Heart left ventricle (tissue), 16 donors: ENCODE measurements around the gene ESRRG. TPM values are rescaled to one million over a fixed set of nuclear protein-coding genes. Genes with fewer than 3 reads are reported as not detected.

Experiments used
- ATAC-seq, 4 donors: fragments of 200-7000 bp; cut with Tn5 transposase; one replicate each; pipeline ENCODE4 v1.9.1; 2020 to 2022; ENCODE audit warnings: moderate library complexity in 4 of 4, mild to moderate bottlenecking in 3 of 4, moderate number of reproducible peaks in 1 of 4
- DNase-seq, 5 donors: peaks; one replicate each; pipeline ENCODE4 v3.0.0-alpha.2; 2020
- H3K27ac ChIP-seq, 12 donors: fragments of 200-600 bp; sonication (generic) in 4 of 12; one replicate each; pipeline versions ENCODE4 v1.5.0 to v1.8.0; 2016 to 2022; ENCODE audit warnings: mild to moderate bottlenecking in 2 of 12
- H3K27me3 ChIP-seq, 9 donors: fragments of 200-600 bp; sonication (generic) in 2 of 9; one replicate each; pipeline versions ENCODE4 v1.5.1 to v1.8.0; 2016 to 2022; ENCODE audit warnings: mild to moderate bottlenecking in 3 of 9
- H3K36me3 ChIP-seq, 9 donors: fragments of 200-600 bp; sonication (generic) in 2 of 9; one replicate each; pipeline versions ENCODE4 v1.5.0 to v1.8.0; 2018 to 2022; ENCODE audit warnings: mild to moderate bottlenecking in 2 of 9
- H3K4me1 ChIP-seq, 12 donors: fragments of 200-600 bp; sonication (generic) in 4 of 12; one replicate each; pipeline versions ENCODE4 v1.5.0 to v1.8.0; 2016 to 2022; ENCODE audit warnings: mild to moderate bottlenecking in 3 of 12
- H3K4me3 ChIP-seq, 12 donors: fragments of 200-600 bp; sonication (generic) in 4 of 12; one replicate each; pipeline versions ENCODE4 v1.5.0 to v1.8.0; 2017 to 2022; ENCODE audit warnings: mild to moderate bottlenecking in 9 of 12, moderate library complexity in 4 of 12
- H3K9me3 ChIP-seq, 12 donors: fragments of 200-600 bp; sonication (generic) in 4 of 12; one replicate each; pipeline versions ENCODE4 v1.5.0 to v1.8.0; 2016 to 2022; ENCODE audit warnings: mild to moderate bottlenecking in 1 of 12
- CTCF ChIP-seq, 12 donors: fragments of 200-600 bp; sonication (generic) in 4 of 12; IDR thresholded peaks; one replicate each; pipeline versions ENCODE4 v1.5.0 to v1.8.0; 2018 to 2022; ENCODE audit warnings: antibody characterized with exemption in 12 of 12, mild to moderate bottlenecking in 5 of 12
- POLR2A ChIP-seq, 2 donors: fragments of 450-650 bp; IDR thresholded peaks; one replicate each; pipeline ENCODE4 v1.6.1; 2017; ENCODE audit warnings: antibody characterized with exemption in 2 of 2, mild to moderate bottlenecking in 2 of 2, moderate library complexity in 2 of 2
- WGBS, 4 donors: extraction: QIAGEN DNeasy Blood & Tissue Kit in 2 of 4; methylation state at CpG; one replicate each; pipeline versions ENCODE4 v1.1.5 to v1.1.7; 2013 to 2018; 5-methylcytosine and 5-hydroxymethylcytosine counted together
- intact Hi-C, 10 donors: fragments of 100-400 bp; cut with DNase I; formaldehyde crosslinking; loops; one replicate each; pipeline versions ENCODE4 v1.11.1 to v1.14.2; 2022
- long read RNA-seq, 3 donors: library from polyadenylated mRNA; unstranded; transcript quantifications; one replicate each; pipeline ENCODE4 v2.0.0, GENCODE V29; 2020 to 2021
- polyA plus RNA-seq, 2 donors: library from polyadenylated mRNA; stranded (reverse); fragments of 200-250 nt; gene quantifications; one replicate each; pipeline ENCODE4 v1.2.3, GENCODE V29; 2013
- total RNA-seq, 9 donors: library from RNA; depleted of rRNA in 2 of 9; stranded (reverse); fragments of >200 nt in 2 of 9; fragmentation: NEBNext Ultra II Directional in 3 of 9; extraction: Animal tissue kit (Norgen Biotek cat#: 25700) in 3 of 9; gene quantifications; one replicate each; pipeline versions ENCODE4 v1.1.0 to v1.2.4, GENCODE V29; 2016 to 2023
- donor health status: ischemic (EF 13 %, LVEDD 7.1; RV severe dilation, severe dysfunction).
- donor health status: healthy with polysubstance abuse.
- donor health status: DM: no; HTN: yes; CAD: no.
- donor health status: DM: no; HTN: no; CAD: no.
- donor health status: ischemic (EF 25% LVEDD 6.9; RV normal size, moderate dysfunction).
- donor health status: ischemic (EF 25% LVEDD 5.7; RV mildly dilated, moderate dysfunction).
- donor health status: healthy.
- donor health status: DM: yes; HTN: yes; CAD: no.
- donor health status: ischemic (EF 35%, LVEDD 5.7; RV mildly dilated, moderate dysfunction).
- donor health status: nonischemic (EF 11% LVEDD 7.7; RV severe dilation, severe dysfunction).
- donor health status: DM: yes; HTN: yes; CAD: no.
- donor health status: PGD.
- donor health status: ischemic (EF 29% LVEDD 5.4; RV normal size, mild dysfunction).
- donor health status: nonischemic (EF 23%, LVEDD 6.1; RV moderate dilation, normal function).

The ESRRG gene
- 10 to 100 TPM; 26.6 to 45.2 (median 40.4) TPM for total RNA-seq
- polyA plus RNA-seq = 10 to 100 TPM in 1 of 2 donors, 1 to 10 TPM in 1; 5.4 to 13.3 TPM
- long read RNA-seq, donor 1, full-length matches to known transcripts = 1 of 18 reads
- long read RNA-seq, donor 1, partial matches to known transcripts = 9 of 18 reads
- long read RNA-seq, donor 1, other reads (novel, unspliced or antisense) = 8 of 18 reads
- long read RNA-seq, donor 2, full-length matches to known transcripts = 12 of 63 reads
- long read RNA-seq, donor 2, partial matches to known transcripts = 22 of 63 reads
- long read RNA-seq, donor 2, other reads (novel, unspliced or antisense) = 29 of 63 reads
- long read RNA-seq, donor 3, full-length matches to known transcripts = 3 of 25 reads
- long read RNA-seq, donor 3, partial matches to known transcripts = 4 of 25 reads
- long read RNA-seq, donor 3, other reads (novel, unspliced or antisense) = 18 of 25 reads

- Histone ChIP-seq H3K27me3 (peaks cover 0 to 35% (median 6%) of the 10 kb centered on the region in 9 donors), H3K36me3 (no peaks in the 10 kb centered on the region), H3K4me1 (peaks cover 0 to 12% (median 0%) of the 10 kb centered on the region in 12 donors), H3K9me3 (no peaks in the 10 kb centered on the region), H3K4me3 (peak within 1 kb of the TSS; percentile 19 to 60 (median 50)), H3K27ac (peak within 1 kb of the TSS in 11 of 12 donors; percentile 31 to 70 (median 46))
- TF ChIP-seq POLR2A (IDR thresholded peaks at IDR 0.05) (peak in 1 of 2 donors; percentile 79), CTCF (IDR thresholded peaks at IDR 0.05) (no peak)
- DNase-seq (peak; percentile 60 to 84 (median 77)), ATAC-seq (peak; percentile 95 to 98 (median 97))
- 1 to 2% (median 1%) methylated on average over 17 of the region's 17 CpGs for WGBS, 4 donors
- intact Hi-C loops = loop anchor here in 3 of 10 donors (5.0 to 10.0 kb wide), 3 partner anchors 119 to 409 kb away; no protein-coding TSS in a partner anchor
Measured at GRCh38 chr1:216723274-216723780, at the start of gene ESRRG. Gene ESRRG, minus strand, starts transcription at chr1:216723429. Its CDS starts 130 bp downstream, at chr1:216723299.

- WGBS, 4 donors = 58 to 74% (median 68%) methylated on average over 4 of the region's 4 CpGs
- Histone ChIP-seq H3K9me3 (peaks cover 0 to 4% (median 0%) of the 10 kb centered on the region in 12 donors), H3K4me3 (no peak overlapping the region), H3K36me3 (no peaks in the 10 kb centered on the region), H3K27ac (no peak overlapping the region), H3K27me3 (no peaks in the 10 kb centered on the region), H3K4me1 (peaks cover 0 to 6% (median 0%) of the 10 kb centered on the region in 12 donors)
- DNase-seq (no peak), ATAC-seq (no peak)
- no peak for TF ChIP-seq CTCF (IDR thresholded peaks at IDR 0.05)
- TF ChIP-seq POLR2A (IDR thresholded peaks at IDR 0.05) = no peak
- intact Hi-C loops = no loop called here
Measured at GRCh38 chr1:216771922-216772321, 48.7 kb upstream of the ESRRG start.

- Histone ChIP-seq H3K27ac (peak overlapping the region in 2 of 12 donors; percentile 34 to 74), H3K36me3 (no peaks in the 10 kb centered on the region), H3K4me3 (peak overlapping the region in 1 of 12 donors; percentile 31), H3K4me1 (peaks cover 0 to 15% (median 0%) of the 10 kb centered on the region in 12 donors), H3K27me3 (no peaks in the 10 kb centered on the region), H3K9me3 (peaks cover 0 to 4% (median 0%) of the 10 kb centered on the region in 12 donors)
- 54 to 66% (median 64%) methylated on average over 3 of the region's 3 CpGs for WGBS, 4 donors
- no peak for TF ChIP-seq CTCF (IDR thresholded peaks at IDR 0.05)
- no peak for TF ChIP-seq POLR2A (IDR thresholded peaks at IDR 0.05)
- ATAC-seq (no peak), DNase-seq (no peak)
- intact Hi-C loops = no loop called here
Measured at GRCh38 chr1:216766633-216767327, 43.6 kb upstream of the ESRRG start.
